ENCODE results near the gene CDH8.

DNA sequence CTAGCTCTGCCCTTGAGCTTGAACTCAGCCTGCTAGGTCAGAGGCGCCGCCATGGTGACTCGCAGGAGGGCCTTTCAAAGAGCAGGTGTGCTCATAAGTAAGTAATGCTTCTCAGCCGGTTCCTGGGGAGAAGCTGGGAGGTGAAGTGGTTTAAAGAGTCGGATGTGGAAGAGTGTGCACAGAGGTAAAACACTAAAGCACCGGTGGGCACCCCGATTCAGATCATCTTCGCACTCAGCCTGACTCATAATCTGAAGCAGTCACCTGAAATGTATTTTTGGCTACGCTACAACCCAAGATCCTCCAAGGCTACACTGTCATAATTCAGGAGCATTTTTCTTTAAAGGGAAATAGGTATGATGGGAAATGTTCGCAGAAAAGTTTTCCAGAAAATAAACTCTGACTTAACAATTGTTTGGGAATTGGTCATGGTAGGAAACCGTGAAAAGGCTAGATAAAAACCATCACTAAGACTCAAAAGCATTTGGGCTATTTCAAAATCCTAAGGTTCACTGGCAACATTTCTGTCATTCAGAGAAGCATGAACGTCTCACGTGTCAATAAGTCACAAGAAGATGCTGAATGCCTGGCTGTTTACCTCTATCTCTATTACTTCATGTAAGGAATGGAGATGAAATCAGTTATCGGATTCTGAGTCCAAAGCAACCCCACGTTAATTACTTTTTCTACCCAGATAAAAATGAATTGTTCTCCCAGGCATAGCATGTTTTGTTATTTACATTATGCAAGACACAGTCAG is 17.8 kb downstream of the CDH8 start:
- TF ChIP-seq, protein P1, sequence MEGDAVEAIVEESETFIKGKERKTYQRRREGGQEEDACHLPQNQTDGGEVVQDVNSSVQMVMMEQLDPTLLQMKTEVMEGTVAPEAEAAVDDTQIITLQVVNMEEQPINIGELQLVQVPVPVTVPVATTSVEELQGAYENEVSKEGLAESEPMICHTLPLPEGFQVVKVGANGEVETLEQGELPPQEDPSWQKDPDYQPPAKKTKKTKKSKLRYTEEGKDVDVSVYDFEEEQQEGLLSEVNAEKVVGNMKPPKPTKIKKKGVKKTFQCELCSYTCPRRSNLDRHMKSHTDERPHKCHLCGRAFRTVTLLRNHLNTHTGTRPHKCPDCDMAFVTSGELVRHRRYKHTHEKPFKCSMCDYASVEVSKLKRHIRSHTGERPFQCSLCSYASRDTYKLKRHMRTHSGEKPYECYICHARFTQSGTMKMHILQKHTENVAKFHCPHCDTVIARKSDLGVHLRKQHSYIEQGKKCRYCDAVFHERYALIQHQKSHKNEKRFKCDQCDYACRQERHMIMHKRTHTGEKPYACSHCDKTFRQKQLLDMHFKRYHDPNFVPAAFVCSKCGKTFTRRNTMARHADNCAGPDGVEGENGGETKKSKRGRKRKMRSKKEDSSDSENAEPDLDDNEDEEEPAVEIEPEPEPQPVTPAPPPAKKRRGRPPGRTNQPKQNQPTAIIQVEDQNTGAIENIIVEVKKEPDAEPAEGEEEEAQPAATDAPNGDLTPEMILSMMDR (conservative IDR thresholded peaks at IDR 0.05; ENCODE audit: low read depth, low read length) = no peak
- TF ChIP-seq EZH2 (IDR thresholded peaks at IDR 0.05; ENCODE audit: borderline replicate concordance, low read depth, low read length, poor library complexity, severe bottlenecking) = no peak

All from A673 (cell line).